H7 (cell line): ENCODE results near the gene SFXN3. TPM values are rescaled to one million over a fixed set of nuclear protein-coding genes. Genes with fewer than 3 reads are reported as not detected.

Experiments used
- DNase-seq: peaks from one replicate; pipeline ENCODE4 v3.0.0; 2012
- H3K27me3 ChIP-seq: 2 replicates; pipeline ENCODE4 v1.6.0; 2011; ENCODE audit warnings: mild to moderate bottlenecking, low read length; ENCODE audit not compliant: control insufficient read depth, insufficient read depth
- H3K36me3 ChIP-seq: replicated peaks from 2 replicates; pipeline ENCODE4 v1.5.1; 2011; ENCODE audit warnings: low read length; ENCODE audit not compliant: control insufficient read depth, insufficient read depth
- H3K4me3 ChIP-seq: 2 replicates; pipeline ENCODE4 v1.5.1; 2011; ENCODE audit warnings: low read depth, mild to moderate bottlenecking, control low read depth, low read length, moderate library complexity; ENCODE audit not compliant: insufficient read depth
- total RNA-seq: library from RNA; depleted of rRNA; stranded (reverse); fragments of >200 nt; shearing (Covaris generic); gene quantifications from 2 replicates; pipeline ENCODE4 v1.2.3, GENCODE V29; 2014; rRNA removed

SFXN3 gene, protein sequence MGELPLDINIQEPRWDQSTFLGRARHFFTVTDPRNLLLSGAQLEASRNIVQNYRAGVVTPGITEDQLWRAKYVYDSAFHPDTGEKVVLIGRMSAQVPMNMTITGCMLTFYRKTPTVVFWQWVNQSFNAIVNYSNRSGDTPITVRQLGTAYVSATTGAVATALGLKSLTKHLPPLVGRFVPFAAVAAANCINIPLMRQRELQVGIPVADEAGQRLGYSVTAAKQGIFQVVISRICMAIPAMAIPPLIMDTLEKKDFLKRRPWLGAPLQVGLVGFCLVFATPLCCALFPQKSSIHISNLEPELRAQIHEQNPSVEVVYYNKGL
- 4.1 and 5.6 TPM in 2 replicates for total RNA-seq

DNA sequence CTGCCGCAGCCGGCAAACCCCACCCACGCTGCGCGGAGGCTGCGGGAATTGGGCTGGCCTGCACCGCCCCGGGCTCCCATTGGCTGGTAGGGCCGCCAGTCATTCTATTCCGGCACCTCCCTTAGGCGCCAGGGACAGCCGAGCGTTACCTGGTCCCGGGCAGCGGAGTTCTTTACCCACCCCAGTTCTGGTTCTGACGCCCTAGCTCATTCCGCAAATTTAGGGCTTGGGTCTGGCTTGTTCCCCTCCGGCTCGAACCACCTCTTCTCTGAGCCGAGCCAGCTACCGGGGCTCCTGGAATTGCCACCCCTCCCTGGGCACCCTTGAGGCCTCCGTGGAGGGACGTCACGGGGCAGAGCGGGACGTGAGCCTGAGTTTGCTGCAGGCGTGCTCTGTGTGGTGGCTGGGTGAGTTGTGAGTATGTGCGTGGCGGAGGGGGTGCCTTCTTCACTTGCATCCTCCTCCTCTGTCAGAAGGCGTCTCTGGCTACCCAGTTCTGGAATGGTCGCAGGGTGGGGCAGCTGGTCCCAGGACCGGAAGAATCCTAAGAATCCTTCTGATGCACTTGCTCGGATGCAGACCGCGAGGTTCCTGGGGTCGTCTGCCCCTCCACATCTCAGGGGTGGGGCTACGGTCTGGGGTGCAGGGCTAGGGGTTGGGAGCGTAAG is at the start of gene SFXN3, which contains the start of gene PDZD7:
TSS of gene SFXN3 (plus strand) at position 107 of the 668 bp plus-strand sequence. CDS start 3,461 bp downstream, outside the sequence.
TSS of gene PDZD7 (minus strand) at position 2 of the 668 bp plus-strand sequence. CDS start 910 bp downstream, outside the sequence.
- Histone ChIP-seq H3K36me3 (no peaks in the 10 kb centered on the region), H3K27me3 (peaks cover 28% of the 10 kb centered on the region), H3K4me3 (peak within 1 kb of the TSS; percentile 53)
- DNase-seq, result peak; percentile 99

DNA sequence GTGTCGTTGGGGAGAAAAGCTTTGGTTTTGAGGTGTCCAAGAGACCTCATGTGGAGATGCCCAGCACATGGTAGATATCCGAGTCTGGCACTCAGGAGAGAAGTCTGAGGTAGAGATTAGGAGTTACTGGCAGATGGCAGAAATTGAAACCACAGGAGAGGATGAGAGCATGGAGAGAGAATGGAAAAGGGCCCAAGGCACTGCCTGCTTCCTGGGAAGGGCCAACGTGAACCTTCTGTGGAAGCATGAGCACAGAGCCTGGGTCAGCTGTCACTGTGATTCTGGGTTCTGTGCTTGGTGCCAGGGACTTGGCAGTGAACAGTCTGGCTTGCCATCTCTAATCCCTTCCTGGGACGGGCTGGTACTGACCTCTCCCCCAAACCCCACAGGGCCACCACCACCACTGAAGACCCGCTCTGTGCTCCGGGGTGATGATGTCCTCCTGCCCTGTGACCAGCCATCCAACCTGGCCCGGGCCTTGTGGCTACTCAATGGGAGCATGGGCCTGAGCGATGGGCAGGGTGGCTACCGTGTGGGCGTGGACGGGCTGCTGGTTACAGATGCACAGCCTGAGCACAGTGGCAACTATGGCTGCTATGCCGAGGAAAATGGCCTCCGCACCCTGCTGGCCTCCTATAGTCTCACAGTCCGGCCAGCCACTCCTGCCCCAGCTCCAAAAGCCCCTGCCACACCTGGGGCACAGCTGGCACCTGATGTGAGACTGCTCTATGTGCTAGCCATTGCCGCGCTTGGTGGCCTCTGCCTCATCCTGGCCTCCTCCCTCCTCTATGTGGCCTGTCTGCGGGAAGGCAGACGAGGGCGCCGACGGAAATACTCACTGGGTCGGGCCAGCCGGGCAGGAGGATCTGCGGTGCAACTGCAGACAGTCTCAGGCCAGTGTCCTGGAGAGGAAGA is 47.9 kb upstream of the SFXN3 start:
- peak; percentile 37 for DNase-seq
- no peaks in the 10 kb centered on the region for H3K27me3 ChIP-seq

GRCh38 chr10:100983868-100984671 is 47.0 kb upstream of the SFXN3 start:
- no peak overlapping the region for H3K4me3 ChIP-seq
- H3K27me3 ChIP-seq, result no peaks in the 10 kb centered on the region
- peaks cover 6% of the 10 kb centered on the region for H3K36me3 ChIP-seq
- DNase-seq, result no peak

More for the DNA sequence above, 47.9 kb upstream of the SFXN3 start:
- H3K36me3 ChIP-seq, result peaks cover 4% of the 10 kb centered on the region
- no peak overlapping the region for H3K4me3 ChIP-seq

GRCh38 chr10:100984672-100985177 is 46.3 kb upstream of the SFXN3 start:
- no peak for DNase-seq
- H3K27me3 ChIP-seq, result no peaks in the 10 kb centered on the region

DNA sequence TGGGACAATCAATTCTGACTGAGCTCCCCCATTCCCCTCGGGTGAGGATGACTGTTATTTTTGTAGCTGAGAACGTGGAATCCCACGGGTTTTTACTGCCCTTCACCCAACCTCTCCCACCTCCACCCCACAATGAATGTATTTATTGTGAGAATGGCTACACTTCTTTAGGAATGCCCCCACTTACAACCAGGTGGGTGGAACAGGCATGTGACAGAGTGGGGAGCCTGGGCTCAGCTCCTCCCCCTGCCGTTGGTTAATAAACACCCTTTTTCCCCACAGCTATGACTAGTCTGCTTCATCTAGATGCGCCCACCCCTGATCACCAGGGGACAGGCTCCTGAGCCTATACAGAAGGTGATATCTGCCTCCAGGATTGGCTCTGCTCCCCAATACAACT is 45.7 kb upstream of the SFXN3 start:
- Histone ChIP-seq H3K4me3 (no peak overlapping the region), H3K36me3 (peaks cover 15% of the 10 kb centered on the region), H3K27me3 (no peaks in the 10 kb centered on the region)
- DNase-seq, result no peak

More at GRCh38 chr10:100984672-100985177, 46.3 kb upstream of the SFXN3 start:
- Histone ChIP-seq H3K36me3 (peaks cover 13% of the 10 kb centered on the region), H3K4me3 (no peak overlapping the region)

- H3K27me3 ChIP-seq, result no peaks in the 10 kb centered on the region
- no peak for DNase-seq
Measured at GRCh38 chr10:100986623-100986951, 44.4 kb upstream of the SFXN3 start.

DNA sequence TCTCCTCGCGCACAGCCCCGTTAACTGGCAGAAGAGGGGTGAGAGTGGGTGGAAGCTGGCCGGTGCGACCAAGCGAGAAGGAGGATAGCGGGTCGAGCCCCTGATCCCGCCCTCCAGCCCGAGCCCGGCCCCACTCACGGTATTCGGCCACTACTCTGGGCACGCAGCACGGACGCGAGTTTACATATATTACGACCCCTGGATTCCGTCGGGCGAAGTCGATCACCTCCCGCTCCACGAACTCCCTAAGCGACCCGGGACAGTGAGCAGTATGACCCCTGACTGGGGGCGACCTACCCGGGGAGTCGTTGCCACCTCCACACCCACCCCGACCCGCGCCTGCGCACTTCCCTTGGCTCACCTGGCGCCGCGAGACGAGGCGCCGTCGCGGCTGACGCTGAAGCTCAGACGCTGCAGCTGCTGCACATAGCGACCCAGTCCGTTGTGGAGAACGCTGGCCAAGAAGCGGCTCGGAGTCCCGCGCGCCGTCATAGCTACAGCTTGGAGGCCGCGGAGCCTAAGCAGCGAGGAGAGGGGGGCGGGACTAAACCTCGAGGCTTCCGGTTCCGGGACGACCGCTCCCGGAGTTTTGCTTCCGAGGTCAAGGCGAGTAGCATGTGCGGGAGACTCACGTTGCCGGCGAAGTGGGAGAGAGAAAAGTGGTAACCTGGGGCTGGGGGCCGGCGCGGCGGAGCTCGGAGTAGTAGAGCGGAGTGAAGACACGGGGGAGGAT is 43.9 kb upstream of the SFXN3 start, which contains the start of the genes MRPL43 and TWNK:
TSS of gene MRPL43 (minus strand) at position 546 of the 733 bp plus-strand sequence. CDS start at position 492, 54 bp downstream.
TSS of gene TWNK (plus strand) at position 592 of the 733 bp plus-strand sequence. CDS start 668 bp downstream, outside the sequence.
- Histone ChIP-seq H3K27me3 (no peaks in the 10 kb centered on the region), H3K36me3 (peaks cover 25% of the 10 kb centered on the region), H3K4me3 (peak within 1 kb of the TSS; percentile 93)
- peak; percentile 96 for DNase-seq

More at GRCh38 chr10:100986623-100986951, 44.4 kb upstream of the SFXN3 start:
- H3K36me3 ChIP-seq, result peaks cover 25% of the 10 kb centered on the region
- peak overlapping the region; percentile 93 for H3K4me3 ChIP-seq

DNA sequence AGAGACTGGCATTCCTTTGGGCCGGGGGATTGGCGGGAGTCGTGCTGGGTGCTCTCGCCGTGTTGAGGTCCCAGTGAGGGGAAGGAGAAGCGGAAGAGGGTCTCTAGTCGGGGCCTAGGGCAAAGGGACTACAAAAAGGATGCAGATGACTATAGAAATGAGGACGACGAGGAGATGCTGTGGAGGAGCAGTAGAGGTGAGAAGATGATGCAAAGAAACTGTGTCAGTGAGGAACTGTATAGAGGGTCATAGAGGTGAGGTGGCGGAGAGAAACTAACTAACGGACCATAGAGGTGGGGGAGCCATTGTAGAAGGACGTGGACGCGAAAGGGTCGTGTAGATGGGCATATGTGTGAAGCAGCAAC is 43.4 kb upstream of the SFXN3 start:
- peak overlapping the region; percentile 93 for H3K4me3 ChIP-seq
- H3K27me3 ChIP-seq, result no peaks in the 10 kb centered on the region

GRCh38 chr10:100988166-100988565 is 42.9 kb upstream of the SFXN3 start:
- Histone ChIP-seq H3K27me3 (no peaks in the 10 kb centered on the region), H3K4me3 (peak overlapping the region; percentile 93), H3K36me3 (peaks cover 26% of the 10 kb centered on the region)
- DNase-seq, result no peak

More for the DNA sequence above, 43.4 kb upstream of the SFXN3 start:
- peaks cover 26% of the 10 kb centered on the region for H3K36me3 ChIP-seq
- DNase-seq, result no peak

GRCh38 chr10:100989088-100989487 is 41.9 kb upstream of the SFXN3 start:
- Histone ChIP-seq H3K4me3 (no peak overlapping the region), H3K36me3 (peaks cover 35% of the 10 kb centered on the region), H3K27me3 (no peaks in the 10 kb centered on the region)
- no peak for DNase-seq

DNA sequence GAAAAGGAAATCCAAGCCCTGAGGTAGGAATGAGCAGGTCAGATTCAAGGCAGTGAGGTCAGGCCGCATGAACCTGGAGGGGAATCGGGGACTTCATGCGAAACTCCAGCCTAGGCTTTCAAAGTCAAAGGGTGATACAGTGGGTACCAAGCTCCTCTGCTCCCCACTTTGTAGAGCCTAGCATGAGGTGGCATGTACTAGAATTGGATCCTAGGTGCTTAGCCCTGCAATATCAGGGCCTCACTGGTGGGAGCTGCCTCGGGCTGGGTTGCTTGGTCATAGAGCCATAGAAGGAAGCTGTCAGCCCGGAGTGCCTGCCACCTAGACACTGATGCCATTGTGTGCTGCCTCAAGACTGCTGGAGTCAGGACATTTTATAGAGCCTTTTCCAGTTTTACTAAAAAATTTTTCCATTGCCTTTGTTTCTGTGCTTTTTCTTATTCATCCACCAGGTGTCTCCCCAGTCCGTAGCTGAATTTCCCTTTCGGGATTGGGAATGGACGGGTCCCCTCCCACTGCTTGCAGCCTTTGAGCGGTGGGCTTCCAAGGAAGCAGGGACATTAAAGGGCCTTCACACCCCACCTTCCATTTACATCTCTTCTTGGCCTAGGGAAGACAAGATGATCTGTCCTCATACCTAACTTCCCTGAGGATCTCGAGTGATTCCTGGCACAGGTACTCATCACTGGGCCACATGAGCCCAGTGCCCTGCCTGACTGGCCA is 36.9 kb upstream of the SFXN3 start:
- DNase-seq, result peak; percentile 81
- Histone ChIP-seq H3K27me3 (no peaks in the 10 kb centered on the region), H3K4me3 (no peak overlapping the region), H3K36me3 (peaks cover 33% of the 10 kb centered on the region)

- no peak for DNase-seq
- H3K4me3 ChIP-seq, result no peak overlapping the region
Measured at GRCh38 chr10:100995181-100995580, 35.9 kb upstream of the SFXN3 start.

More at GRCh38 chr10:100995181-100995580, 35.9 kb upstream of the SFXN3 start:
- Histone ChIP-seq H3K27me3 (no peaks in the 10 kb centered on the region), H3K36me3 (peaks cover 27% of the 10 kb centered on the region)
